NCI-H2081 (cell line): ENCODE data around the gene NUMB.

Experiments
- DNase-seq, 2 experiments: peaks; one replicate each; lab custom pipeline; 2025; lab: John Stamatoyannopoulos, UW

The NUMB gene

GRCh38 chr14:73458183-73458976, at the start of gene NUMB:
Gene NUMB, minus strand, starts transcription at chr14:73458546. Its CDS starts 102,795 bp downstream, at chr14:73355751.
- DNase-seq, result peak; percentile 99 to 100

- DNase-seq, result no peak
These were observed 45.3 kb upstream of the NUMB start for GRCh38 chr14:73503648-73504047.

GRCh38 chr14:73502017-73502619, 43.8 kb upstream of the NUMB start:
- no peak for DNase-seq

GRCh38 chr14:73500360-73500759, 42.0 kb upstream of the NUMB start:
- peak in 1 of 2 experiments; percentile 4 for DNase-seq

GRCh38 chr14:73494593-73494992, 36.2 kb upstream of the NUMB start:
- DNase-seq, result no peak

GRCh38 chr14:73492670-73493069, 34.3 kb upstream of the NUMB start:
- DNase-seq, result no peak

GRCh38 chr14:73492043-73492552, 33.8 kb upstream of the NUMB start:
- DNase-seq, result no peak

GRCh38 chr14:73491256-73492042, 33.1 kb upstream of the NUMB start:
- peak; percentile 35 to 66 for DNase-seq

- no peak for DNase-seq
These were observed 31.3 kb upstream of the NUMB start for GRCh38 chr14:73489481-73490175.

- DNase-seq, result no peak
These were observed 20.3 kb upstream of the NUMB start for GRCh38 chr14:73478684-73479083.

GRCh38 chr14:73477618-73478266, 19.4 kb upstream of the NUMB start:
- no peak for DNase-seq

GRCh38 chr14:73476451-73476931, 18.1 kb upstream of the NUMB start:
- DNase-seq, result no peak

- DNase-seq, result no peak
These were observed 16.6 kb upstream of the NUMB start for GRCh38 chr14:73474952-73475351.

- DNase-seq, result peak; percentile 64 to 82
These were observed 14.1 kb upstream of the NUMB start for GRCh38 chr14:73472185-73473114.

GRCh38 chr14:73471582-73472184, 13.3 kb upstream of the NUMB start:
- DNase-seq, result no peak

GRCh38 chr14:73468828-73469375, 10.6 kb upstream of the NUMB start:
- no peak for DNase-seq

- DNase-seq, result no peak
These were observed 9.5 kb upstream of the NUMB start for GRCh38 chr14:73467800-73468199.

- DNase-seq, result no peak
These were observed 9.0 kb upstream of the NUMB start for GRCh38 chr14:73467377-73467776.

GRCh38 chr14:73466861-73467260, 8.5 kb upstream of the NUMB start:
- DNase-seq, result no peak
